Karpas-422 (cell line): ENCODE results near the gene KCNIP4. TPM values are rescaled to one million over a fixed set of nuclear protein-coding genes. Genes with fewer than 3 reads are reported as not detected.

Experiments used
- DNase-seq: peaks from one replicate; pipeline ENCODE4 v3.0.0-alpha.2; 2015
- H2AFZ ChIP-seq: fragments of 200-600 bp; sonication (generic); 2 replicates; pipeline ENCODE4 v1.6.1; 2014; ENCODE audit warnings: antibody characterized with exemption, low read length, mixed read lengths
- H3K27ac ChIP-seq: fragments of 200-600 bp; sonication (generic); 2 replicates; pipeline ENCODE4 v1.5.1; 2014; ENCODE audit warnings: mild to moderate bottlenecking, low read length, moderate library complexity
- H3K27me3 ChIP-seq: fragments of 200-600 bp; sonication (generic); 2 replicates; pipeline ENCODE4 v1.6.1; 2014; ENCODE audit warnings: low read length, mixed read lengths
- H3K36me3 ChIP-seq: fragments of 200-600 bp; sonication (generic); 2 replicates; pipeline ENCODE4 v1.6.1; 2014; ENCODE audit warnings: low read length, mixed read lengths; ENCODE audit not compliant: insufficient read depth
- H3K4me1 ChIP-seq: fragments of 200-600 bp; sonication (generic); 2 replicates; pipeline ENCODE4 v1.6.1; 2014; ENCODE audit warnings: mild to moderate bottlenecking, low read length, mixed read lengths
- H3K4me2 ChIP-seq: fragments of 200-600 bp; sonication (generic); 2 replicates; pipeline ENCODE4 v1.6.1; 2014; ENCODE audit warnings: low read length, low read depth, mild to moderate bottlenecking; ENCODE audit not compliant: poor library complexity, severe bottlenecking
- H3K4me3 ChIP-seq: fragments of 200-600 bp; sonication (generic); 2 replicates; pipeline ENCODE4 v1.5.1; 2014; ENCODE audit warnings: mild to moderate bottlenecking, antibody characterized with exemption, low read length, mixed read lengths
- H3K79me2 ChIP-seq: fragments of 200-600 bp; sonication (generic); 2 replicates; pipeline ENCODE4 v1.6.1; 2014; ENCODE audit warnings: mild to moderate bottlenecking, low read length, mixed read lengths
- H3K9ac ChIP-seq: fragments of 200-600 bp; sonication (generic); 2 replicates; pipeline ENCODE4 v1.6.0; 2014; ENCODE audit warnings: low read length
- H3K9me2 ChIP-seq: fragments of 200-600 bp; sonication (generic), shearing (Covaris generic); replicated peaks from 2 replicates; pipeline ENCODE4 v1.6.0; 2014; ENCODE audit warnings: mild to moderate bottlenecking, low read length, moderate library complexity; ENCODE audit not compliant: insufficient read depth
- H3K9me3 ChIP-seq: fragments of 300-700, 200-600 bp; sonication (generic); 2 replicates; pipeline ENCODE4 v1.6.1; 2014; ENCODE audit warnings: low read length, mixed read lengths
- H4K20me1 ChIP-seq: fragments of 200-600 bp; sonication (generic); 2 replicates; pipeline ENCODE4 v1.6.1; 2014; ENCODE audit warnings: mild to moderate bottlenecking, antibody characterized with exemption, low read length, low read depth; ENCODE audit not compliant: insufficient read depth
- total RNA-seq: library from RNA; depleted of rRNA; stranded (reverse); fragments of >200 nt; shearing (Covaris generic); gene quantifications from 2 replicates; pipeline ENCODE4 v1.2.3, GENCODE V29; 2014; ENCODE audit warnings: low replicate concordance

KCNIP4 gene
- total RNA-seq, 1 experiment from 2014 or later, result not detected

DNA sequence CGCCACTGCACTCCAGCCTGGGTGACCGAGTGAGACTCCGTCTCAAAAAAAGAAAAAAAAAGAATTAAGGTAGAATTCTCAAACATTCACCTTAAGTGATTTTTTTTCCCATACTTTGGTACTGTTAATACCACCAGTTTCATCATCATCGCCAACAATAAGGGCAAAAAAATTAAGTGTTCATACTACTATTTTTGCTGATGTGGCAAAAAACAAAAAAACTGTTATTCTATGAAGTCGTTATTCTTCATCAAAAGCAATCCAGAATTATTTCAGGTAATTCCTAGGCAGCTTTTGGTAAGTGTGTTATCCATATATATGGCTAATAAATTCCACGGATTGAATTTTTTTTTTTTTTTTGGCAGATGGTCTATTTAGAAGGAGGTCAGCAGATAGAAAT, 85.7 kb downstream of the KCNIP4 start:
- no peak overlapping the region for H3K4me3 ChIP-seq
- H3K36me3 ChIP-seq, result no peaks in the 10 kb centered on the region
- DNase-seq, result no peak
- H3K9me2 ChIP-seq, result no peaks in the 10 kb centered on the region
- no peak overlapping the region for H3K27ac ChIP-seq
- H4K20me1 ChIP-seq, result no peaks in the 10 kb centered on the region
- no peaks in the 10 kb centered on the region for H3K4me1 ChIP-seq
- H3K27me3 ChIP-seq, result no peaks in the 10 kb centered on the region
- H3K9ac ChIP-seq, result no peak overlapping the region
- no peaks in the 10 kb centered on the region for H3K79me2 ChIP-seq
- no peak overlapping the region for H2AFZ ChIP-seq
- peaks cover 11% of the 10 kb centered on the region; the same call in 1 of the 2 replicates for H3K9me3 ChIP-seq
- no peak overlapping the region for H3K4me2 ChIP-seq

DNA sequence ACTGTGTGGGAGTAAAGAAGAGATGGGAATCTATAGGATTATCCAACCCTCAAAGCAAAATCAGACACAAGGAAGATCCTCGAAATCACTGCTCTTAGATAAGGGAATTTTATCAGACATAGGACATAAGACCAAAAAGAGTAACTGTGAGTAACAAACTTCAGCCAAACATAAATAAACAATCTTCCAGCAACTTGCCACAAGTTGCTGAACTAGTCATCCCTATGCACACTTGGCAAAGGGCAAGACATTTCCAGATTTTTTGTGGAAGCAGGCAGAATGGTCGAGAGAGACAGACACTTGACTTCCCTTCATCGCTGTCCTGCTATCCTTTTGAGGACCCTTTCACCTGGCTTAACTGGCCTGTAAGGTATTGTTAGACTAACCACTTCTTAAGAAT, 89.6 kb downstream of the KCNIP4 start:
- Histone ChIP-seq H3K79me2 (no peaks in the 10 kb centered on the region), H3K4me2 (no peak overlapping the region), H3K4me1 (no peaks in the 10 kb centered on the region), H3K9me3 (peaks cover 12% of the 10 kb centered on the region), H3K9me2 (no peaks in the 10 kb centered on the region), H3K4me3 (no peak overlapping the region), H3K27me3 (no peaks in the 10 kb centered on the region), H3K9ac (no peak overlapping the region), H3K36me3 (no peaks in the 10 kb centered on the region), H4K20me1 (no peaks in the 10 kb centered on the region), H3K27ac (no peak overlapping the region), H2AFZ (no peak overlapping the region)
- DNase-seq, result no peak

DNA sequence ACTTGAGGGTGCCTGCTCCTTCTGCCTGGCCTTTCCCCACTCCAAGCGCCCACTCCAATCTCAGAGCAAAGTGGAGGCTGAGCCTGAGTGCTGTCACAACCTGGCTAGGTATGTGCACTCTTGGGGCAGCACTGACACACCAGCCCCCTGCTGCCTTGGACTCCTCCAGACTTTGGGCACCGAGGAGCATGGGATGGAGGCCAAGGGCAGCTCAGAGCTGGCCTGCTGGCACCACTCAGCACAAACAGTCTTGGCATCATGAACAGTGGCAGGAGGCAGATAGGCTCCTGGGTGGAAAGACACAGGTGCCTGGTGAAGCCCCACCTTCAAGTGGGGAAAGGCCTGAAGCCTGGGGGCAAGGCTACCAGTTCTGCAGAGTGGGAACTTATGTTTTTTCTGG, 91.8 kb downstream of the KCNIP4 start:
- H3K4me3 ChIP-seq, result no peak overlapping the region
- no peak overlapping the region for H3K27ac ChIP-seq
- no peak for DNase-seq
- H3K27me3 ChIP-seq, result no peaks in the 10 kb centered on the region
- no peaks in the 10 kb centered on the region for H3K36me3 ChIP-seq
- H3K9ac ChIP-seq, result no peak overlapping the region
- H2AFZ ChIP-seq, result no peak overlapping the region
- peaks cover 9% of the 10 kb centered on the region for H3K9me3 ChIP-seq
- no peaks in the 10 kb centered on the region for H3K79me2 ChIP-seq
- no peaks in the 10 kb centered on the region for H4K20me1 ChIP-seq
- H3K4me1 ChIP-seq, result no peaks in the 10 kb centered on the region
- no peaks in the 10 kb centered on the region for H3K9me2 ChIP-seq
- no peak overlapping the region for H3K4me2 ChIP-seq

DNA sequence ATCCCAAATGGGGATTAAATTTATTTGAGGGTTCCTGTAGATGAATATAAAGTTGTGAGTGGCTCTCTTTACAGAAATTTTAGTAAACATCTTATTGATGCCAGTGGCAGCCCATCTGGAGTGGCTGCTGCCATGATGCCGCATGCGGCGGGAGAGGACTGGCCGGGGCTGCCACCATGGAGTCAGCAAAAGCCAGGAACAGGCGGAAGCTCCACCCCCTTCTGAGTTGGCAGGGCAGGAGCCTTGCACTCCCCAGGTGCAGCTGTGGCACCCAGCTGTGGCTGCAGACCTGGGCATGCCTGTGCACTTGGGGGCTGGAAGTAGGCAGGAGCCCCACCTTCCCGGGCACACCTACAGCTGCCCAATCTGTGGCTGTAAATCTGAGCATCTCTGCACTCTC, 92.3 kb downstream of the KCNIP4 start:
- no peaks in the 10 kb centered on the region for H3K9me2 ChIP-seq
- no peak overlapping the region for H3K9ac ChIP-seq
- no peak overlapping the region for H3K27ac ChIP-seq
- H3K4me1 ChIP-seq, result no peaks in the 10 kb centered on the region
- no peak overlapping the region for H2AFZ ChIP-seq
- no peaks in the 10 kb centered on the region for H3K27me3 ChIP-seq
- H4K20me1 ChIP-seq, result no peaks in the 10 kb centered on the region
- H3K4me2 ChIP-seq, result no peak overlapping the region
- no peak for DNase-seq
- H3K79me2 ChIP-seq, result no peaks in the 10 kb centered on the region
- no peak overlapping the region for H3K4me3 ChIP-seq
- no peaks in the 10 kb centered on the region for H3K36me3 ChIP-seq
- peaks cover 7% of the 10 kb centered on the region for H3K9me3 ChIP-seq

DNA sequence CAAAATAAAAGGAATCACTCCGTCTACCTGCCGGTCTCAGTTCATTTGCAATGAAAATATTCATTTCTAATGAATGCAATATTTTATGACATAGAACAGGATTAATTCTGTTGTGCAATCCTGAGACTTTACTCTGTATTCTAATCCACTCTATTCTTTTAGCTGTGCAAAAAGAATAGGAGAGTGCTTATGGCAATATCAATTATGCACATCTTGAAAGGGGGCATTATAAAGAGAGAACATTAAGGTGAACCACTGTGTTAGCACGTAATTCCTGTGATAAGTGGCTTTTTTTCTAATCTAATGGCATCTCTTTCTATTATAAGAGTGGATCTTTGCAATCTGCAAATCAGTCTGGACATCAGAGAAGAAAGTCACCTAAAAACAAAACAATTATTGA, 99.5 kb downstream of the KCNIP4 start:
- H3K4me1 ChIP-seq, result no peaks in the 10 kb centered on the region
- no peaks in the 10 kb centered on the region for H3K9me2 ChIP-seq
- no peaks in the 10 kb centered on the region for H3K79me2 ChIP-seq
- H3K9ac ChIP-seq, result no peak overlapping the region
- no peak overlapping the region for H3K27ac ChIP-seq
- DNase-seq, result no peak
- no peaks in the 10 kb centered on the region for H3K27me3 ChIP-seq
- H2AFZ ChIP-seq, result no peak overlapping the region
- H3K4me2 ChIP-seq, result no peak overlapping the region
- H4K20me1 ChIP-seq, result no peaks in the 10 kb centered on the region
- no peaks in the 10 kb centered on the region for H3K36me3 ChIP-seq
- no peaks in the 10 kb centered on the region; the same call in 1 of the 2 replicates for H3K9me3 ChIP-seq
- no peak overlapping the region for H3K4me3 ChIP-seq

DNA sequence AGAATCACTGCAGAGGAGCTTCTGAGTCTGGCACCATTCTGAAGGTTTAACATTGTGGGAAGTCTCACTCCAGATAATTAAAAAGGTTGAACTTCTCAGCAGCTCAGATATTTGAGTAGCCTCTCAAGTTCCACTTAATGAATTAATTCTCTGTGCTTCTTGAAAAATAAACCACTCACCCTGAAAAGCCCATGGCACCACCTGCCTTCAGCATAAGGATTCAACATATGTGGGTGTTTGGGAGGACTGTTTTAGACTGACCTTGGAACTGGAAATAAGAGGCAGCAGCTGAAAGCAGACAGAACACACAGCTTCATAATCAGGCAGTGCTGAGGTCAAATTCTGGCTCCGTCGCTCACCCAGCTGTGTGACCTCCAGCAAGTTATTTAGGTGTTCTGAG, 100.6 kb downstream of the KCNIP4 start:
- H3K27me3 ChIP-seq, result no peaks in the 10 kb centered on the region

DNA sequence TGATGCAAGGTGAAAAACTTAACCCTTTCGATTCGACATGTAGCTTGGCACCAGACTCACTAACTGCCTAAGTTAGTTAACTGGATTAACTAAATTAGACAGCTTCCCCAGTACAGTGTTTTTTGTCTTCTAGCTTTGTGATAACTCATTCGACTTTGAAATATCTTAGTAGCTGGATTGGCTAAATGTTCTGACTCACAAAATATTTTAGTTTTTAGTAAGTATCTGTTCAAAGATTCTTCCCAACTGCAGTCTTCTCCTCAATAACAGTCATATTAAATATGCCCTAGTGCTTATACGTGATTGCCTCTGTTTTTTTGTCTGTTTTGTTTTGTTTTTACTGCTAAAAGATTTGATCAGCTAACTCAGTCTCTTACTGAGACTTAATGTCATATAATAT, 102.9 kb downstream of the KCNIP4 start:
- no peak for DNase-seq
- no peak overlapping the region for H2AFZ ChIP-seq
- no peaks in the 10 kb centered on the region for H3K9me2 ChIP-seq
- H4K20me1 ChIP-seq, result no peaks in the 10 kb centered on the region
- H3K27me3 ChIP-seq, result no peaks in the 10 kb centered on the region
- H3K4me2 ChIP-seq, result no peak overlapping the region
- H3K36me3 ChIP-seq, result no peaks in the 10 kb centered on the region
- H3K27ac ChIP-seq, result no peak overlapping the region
- no peak overlapping the region for H3K9ac ChIP-seq
- H3K4me3 ChIP-seq, result no peak overlapping the region
- no peaks in the 10 kb centered on the region for H3K4me1 ChIP-seq
- no peaks in the 10 kb centered on the region for H3K79me2 ChIP-seq
- H3K9me3 ChIP-seq, result peaks cover 5% of the 10 kb centered on the region; the same call in 1 of the 2 replicates

More for the DNA sequence above, 100.6 kb downstream of the KCNIP4 start:
- DNase-seq, result no peak
- Histone ChIP-seq H3K4me2 (no peak overlapping the region), H3K79me2 (no peaks in the 10 kb centered on the region), H3K4me1 (no peaks in the 10 kb centered on the region), H3K9me2 (no peaks in the 10 kb centered on the region), H2AFZ (no peak overlapping the region), H3K9me3 (peaks cover 5% of the 10 kb centered on the region; the same call in 1 of the 2 replicates), H3K9ac (no peak overlapping the region), H3K27ac (no peak overlapping the region), H4K20me1 (no peaks in the 10 kb centered on the region), H3K36me3 (no peaks in the 10 kb centered on the region), H3K4me3 (no peak overlapping the region)

DNA sequence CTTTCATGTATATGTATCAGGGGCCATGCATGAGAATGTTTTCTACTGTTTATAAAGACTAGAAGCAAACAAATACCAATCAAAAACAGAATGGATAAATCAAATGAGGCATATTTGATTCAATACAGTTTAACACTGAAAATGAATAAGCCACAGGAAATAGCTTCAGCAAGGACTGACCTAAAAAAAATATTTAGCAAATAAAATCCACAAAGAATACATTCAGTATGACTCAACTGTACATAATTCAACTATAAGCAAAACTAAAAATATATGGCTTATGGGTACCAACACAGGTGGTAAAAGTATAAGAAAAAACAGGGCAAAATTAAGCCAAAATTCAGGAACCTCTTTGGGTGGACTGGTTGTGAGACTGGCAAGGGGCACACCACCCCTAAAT, 112.9 kb downstream of the KCNIP4 start:
- H4K20me1 ChIP-seq, result no peaks in the 10 kb centered on the region
- H3K27me3 ChIP-seq, result no peaks in the 10 kb centered on the region
- no peak overlapping the region for H3K9ac ChIP-seq
- H3K27ac ChIP-seq, result no peak overlapping the region
- H3K4me1 ChIP-seq, result no peaks in the 10 kb centered on the region
- no peak overlapping the region for H3K4me3 ChIP-seq
- DNase-seq, result no peak
- no peaks in the 10 kb centered on the region for H3K9me2 ChIP-seq
- H2AFZ ChIP-seq, result no peak overlapping the region
- H3K36me3 ChIP-seq, result no peaks in the 10 kb centered on the region
- H3K9me3 ChIP-seq, result peaks cover 28% of the 10 kb centered on the region
- H3K79me2 ChIP-seq, result no peaks in the 10 kb centered on the region
- H3K4me2 ChIP-seq, result no peak overlapping the region

DNA sequence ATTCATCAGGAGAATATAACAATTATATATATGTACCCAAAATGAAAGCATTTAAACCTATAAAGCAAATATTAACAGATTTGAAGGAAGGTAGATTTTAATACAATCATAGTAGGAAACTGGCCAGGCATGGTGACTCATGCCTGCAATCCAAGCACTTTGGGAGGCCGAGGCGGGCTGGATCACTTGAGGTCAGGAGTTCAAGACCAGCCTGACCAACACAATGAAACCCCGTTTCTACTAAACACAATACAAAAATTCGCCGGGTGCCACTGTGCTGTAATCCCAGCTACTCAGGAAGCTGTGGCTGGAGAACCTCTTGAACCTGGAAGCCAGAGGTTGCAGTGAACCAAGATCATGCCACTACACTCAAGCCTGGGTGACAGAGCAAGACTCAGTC, 118.3 kb downstream of the KCNIP4 start:
- peaks cover 20% of the 10 kb centered on the region for H3K9me3 ChIP-seq
- H4K20me1 ChIP-seq, result no peaks in the 10 kb centered on the region
- no peaks in the 10 kb centered on the region for H3K4me1 ChIP-seq
- no peaks in the 10 kb centered on the region for H3K27me3 ChIP-seq
- no peak overlapping the region for H3K4me3 ChIP-seq
- no peak overlapping the region for H3K4me2 ChIP-seq
- no peak overlapping the region for H2AFZ ChIP-seq
- no peak for DNase-seq
- no peaks in the 10 kb centered on the region for H3K9me2 ChIP-seq
- no peaks in the 10 kb centered on the region for H3K36me3 ChIP-seq
- H3K27ac ChIP-seq, result no peak overlapping the region
- H3K79me2 ChIP-seq, result no peaks in the 10 kb centered on the region
- H3K9ac ChIP-seq, result no peak overlapping the region
